Putamen (tissue), 1 donor: ENCODE data around the gene TRIM69.

ENCODE experiments used
- DNase-seq: peaks from one replicate; pipeline ENCODE4 v3.0.0-alpha.2; 2016; ENCODE audit warnings: low spot score

TRIM69 gene

GRCh38 chr15:44804298-44805046 is 68.1 kb downstream of the TRIM69 start:
- no peak for DNase-seq

DNA sequence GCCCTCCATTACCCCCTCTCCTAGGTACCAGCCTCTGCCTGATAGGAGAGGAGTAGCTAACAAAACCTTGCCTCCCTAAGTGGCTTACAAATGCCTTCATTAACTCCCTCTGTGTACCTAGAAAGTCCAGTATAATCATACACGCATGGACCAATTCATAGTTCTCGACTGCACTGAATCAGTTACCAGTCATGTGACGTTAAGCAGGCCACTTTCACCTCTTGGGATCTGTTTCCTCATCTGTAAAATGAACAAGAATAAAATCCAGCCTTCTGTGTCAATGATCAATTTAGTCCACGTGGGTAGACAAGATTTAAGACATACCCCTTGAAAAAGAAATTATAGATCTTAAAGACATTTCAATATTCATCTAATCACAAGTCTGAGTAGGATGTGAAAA is 72.2 kb downstream of the TRIM69 start:
- DNase-seq: no peak

DNA sequence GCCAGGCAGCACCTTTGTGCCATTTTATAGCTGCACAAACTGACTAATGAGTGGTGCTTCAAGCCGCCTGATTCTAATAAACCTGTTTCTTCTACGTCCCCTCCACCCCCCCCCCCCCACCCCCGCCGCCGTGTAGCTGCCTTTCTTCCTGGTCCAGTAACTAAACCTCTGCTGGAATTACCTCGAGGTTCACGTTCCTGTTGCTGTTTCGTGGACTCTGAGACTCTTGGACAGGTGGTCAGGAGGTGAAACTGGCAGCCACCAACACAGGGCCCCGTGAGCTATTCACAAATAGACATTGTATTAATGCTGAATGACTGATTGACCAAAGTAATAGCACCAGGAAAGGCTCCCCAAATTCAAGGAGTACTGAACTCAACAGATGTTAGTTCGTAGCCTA is 73.9 kb downstream of the TRIM69 start:
- DNase-seq: no peak

DNA sequence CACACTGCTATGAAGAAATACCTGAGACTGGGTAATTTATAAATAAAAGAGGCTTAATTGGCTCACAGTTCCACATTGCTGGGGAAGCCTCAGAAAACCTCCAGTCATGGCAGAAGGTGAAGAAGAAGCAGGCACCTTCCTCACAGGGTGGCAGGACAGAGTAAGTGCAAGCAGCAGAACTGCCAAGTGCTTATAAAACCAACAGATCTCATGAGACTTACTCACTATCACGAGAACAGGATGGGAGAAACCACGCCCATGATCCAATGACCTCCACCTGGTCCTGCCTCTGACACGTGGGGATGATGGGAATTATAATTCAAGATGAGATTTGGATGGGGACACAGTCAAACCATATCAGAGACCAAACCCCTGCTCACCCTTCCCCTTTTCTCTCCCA is 75.0 kb downstream of the TRIM69 start:
- DNase-seq: no peak

GRCh38 chr15:44812029-44812517 is 75.7 kb downstream of the TRIM69 start:
- no peak for DNase-seq

GRCh38 chr15:44813231-44813630 is 76.9 kb downstream of the TRIM69 start:
- no peak for DNase-seq
